HCT116 (cell line): ENCODE data around the gene ATXN2. TPM values are rescaled to one million over a fixed set of nuclear protein-coding genes. Genes with fewer than 3 reads are reported as not detected.

Experiments used
- ATAC-seq: fragments of 200-7000 bp; cut with Tn5 transposase; 2 replicates; pipeline ENCODE4 v1.9.1; 2020; ENCODE audit warnings: mild to moderate bottlenecking, moderate library complexity
- BruUV-seq: library from RNA; stranded (reverse); fragments of 400-500 nt; replicated peaks from 2 replicates; lab custom pipeline; 2021; lab: Mats Ljungman, UMichigan
- CTCF ChIA-PET: fragments of 300-600 bp; sonication (Branson Sonifier 250); formaldehyde crosslinking; loops from one replicate; lab custom pipeline; 2021; ENCODE audit warnings: antibody characterized with exemption; lab: Charles Lee
- POLR2A ChIA-PET: fragments of 300-600, 350-600 bp; sonication (Branson Sonifier 250); formaldehyde crosslinking; loops from one replicate; lab custom pipeline; 2021; ENCODE audit warnings: antibody characterized with exemption; lab: Charles Lee
- RAD21 ChIA-PET, 2 experiments: fragments of 300-600 bp; sonication (Branson Sonifier 250); formaldehyde crosslinking; loops; one replicate each; lab custom pipeline; 2023; ENCODE audit warnings: low total read pairs in 2 of 2; ENCODE audit not compliant: uncharacterized antibody in 2 of 2, unreplicated experiment in 2 of 2, low non-redundant PET in 1 of 2; lab: Charles Lee
- DNase-seq: peaks from one replicate; pipeline ENCODE4 v3.0.0-alpha.2; 2010; ENCODE audit warnings: low read depth, low spot score
- H2AFZ ChIP-seq: fragments of 200-600 bp; shearing (Covaris generic), sonication (generic); 2 replicates; pipeline ENCODE4 v1.6.1; 2017; ENCODE audit warnings: low read depth, mixed run types, mixed read lengths, antibody characterized with exemption, low read length; ENCODE audit not compliant: poor library complexity, severe bottlenecking
- H3K27ac ChIP-seq: 2 replicates; pipeline ENCODE4 v1.5.1; 2012; ENCODE audit warnings: low read depth, low read length
- H3K27me3 ChIP-seq: fragments of 200-600 bp; sonication (generic); 2 replicates; pipeline ENCODE4 v1.6.1; 2016; ENCODE audit warnings: mixed run types, low read length, mixed read lengths; ENCODE audit not compliant: insufficient read depth
- H3K36me3 ChIP-seq, 2 experiments: fragments of 200-500 bp in 1 of 2; fragments of 200-600 bp in 1 of 2; sonication (Bioruptor generic) in 1 of 2; sonication (generic) in 1 of 2; 2 replicates each; pipeline versions ENCODE4 v1.5.1 to v1.6.1; 2014 to 2016; ENCODE audit warnings: low read length in 2 of 2, inconsistent platforms in 1 of 2, mixed read lengths in 1 of 2, mixed run types in 1 of 2; ENCODE audit not compliant: insufficient read depth in 2 of 2, control insufficient read depth in 1 of 2
- H3K4me1 ChIP-seq, 2 experiments: fragments of 200-600 bp in 1 of 2; sonication (generic) in 1 of 2; 2 replicates each; pipeline versions ENCODE4 v1.5.1 to v1.6.1; 2012 to 2017; ENCODE audit warnings: low read length in 2 of 2, inconsistent platforms in 1 of 2, mild to moderate bottlenecking in 1 of 2, mixed read lengths in 1 of 2, mixed run types in 1 of 2, moderate library complexity in 1 of 2; ENCODE audit not compliant: insufficient read depth in 2 of 2, control insufficient read depth in 1 of 2
- H3K4me2 ChIP-seq: fragments of 200-600 bp; sonication (generic); 2 replicates; pipeline ENCODE4 v1.6.1; 2017; ENCODE audit warnings: mixed run types, low read length, mixed read lengths
- H3K4me3 ChIP-seq, 2 experiments: fragments of 200-600 bp in 1 of 2; sonication (generic) in 1 of 2; replicated peaks in 1 of 2; 2 replicates each; pipeline ENCODE4 v1.5.1; 2011 to 2016; ENCODE audit warnings: low read length in 2 of 2, control low read depth in 1 of 2, low read depth in 1 of 2, mild to moderate bottlenecking in 1 of 2, mixed read lengths in 1 of 2, mixed run types in 1 of 2
- H3K79me2 ChIP-seq: fragments of 200-600 bp; sonication (generic); 2 replicates; pipeline ENCODE4 v1.6.1; 2017; ENCODE audit warnings: mild to moderate bottlenecking, mixed run types, low read length, moderate library complexity, mixed read lengths; ENCODE audit not compliant: insufficient read depth
- H3K9ac ChIP-seq: fragments of 200-600 bp; sonication (generic); 2 replicates; pipeline ENCODE4 v1.6.1; 2016; ENCODE audit warnings: low read length, mixed read lengths
- H3K9me2 ChIP-seq: fragments of 200-600 bp; sonication (generic), shearing (Covaris generic); 2 replicates; pipeline ENCODE4 v1.6.1; 2017; ENCODE audit warnings: mixed run types, mild to moderate bottlenecking, moderate library complexity; ENCODE audit not compliant: insufficient read depth
- H3K9me3 ChIP-seq, 2 experiments: fragments of 200-500 bp in 1 of 2; fragments of 200-600 bp in 1 of 2; sonication (Bioruptor generic) in 1 of 2; sonication (generic) in 1 of 2; 2 replicates each; pipeline ENCODE4 v1.6.1; 2014 to 2017; ENCODE audit warnings: low read length in 2 of 2, mixed read lengths in 2 of 2, inconsistent platforms in 1 of 2, low read depth in 1 of 2, mild to moderate bottlenecking in 1 of 2, mixed run types in 1 of 2, moderate library complexity in 1 of 2; ENCODE audit not compliant: control insufficient read depth in 1 of 2, insufficient read depth in 1 of 2
- H4K20me1 ChIP-seq: fragments of 200-600 bp; sonication (generic), shearing (Covaris generic); 2 replicates; pipeline ENCODE4 v1.6.1; 2017; ENCODE audit warnings: mixed run types, mild to moderate bottlenecking, moderate library complexity; ENCODE audit not compliant: insufficient read depth
- CEBPB ChIP-seq: IDR thresholded peaks from 2 replicates; pipeline ENCODE4 v1.6.1; 2012; ENCODE audit warnings: low read depth
- EZH2 ChIP-seq: fragments of 200-600 bp; sonication (generic); IDR thresholded peaks from 2 replicates; pipeline ENCODE4 v1.6.1; 2017; ENCODE audit warnings: antibody characterized with exemption, mixed run types
- FOSL1 ChIP-seq: IDR thresholded peaks from 2 replicates; pipeline ENCODE4 v1.6.1; 2012; ENCODE audit warnings: low read depth
- JUND ChIP-seq: IDR thresholded peaks from 2 replicates; pipeline ENCODE4 v1.6.1; 2012
- POLR2A ChIP-seq: IDR thresholded peaks from 2 replicates; pipeline ENCODE4 v1.7.0; 2011; ENCODE audit warnings: borderline replicate concordance; ENCODE audit not compliant: insufficient read depth, insufficient read length; ENCODE audit errors: extremely low read depth
- POLR2AphosphoS5 ChIP-seq: IDR thresholded peaks from 2 replicates; pipeline ENCODE4 v1.6.1; 2011; ENCODE audit warnings: mild to moderate bottlenecking, low read depth, low read length, moderate library complexity
- RAD21 ChIP-seq: IDR thresholded peaks from 2 replicates; pipeline ENCODE4 v1.6.1; 2012; ENCODE audit warnings: low read depth, mild to moderate bottlenecking
- SIN3A ChIP-seq: IDR thresholded peaks from 2 replicates; pipeline ENCODE4 v1.6.1; 2012; ENCODE audit warnings: low read depth
- SP1 ChIP-seq: IDR thresholded peaks from 2 replicates; pipeline ENCODE4 v1.6.1; 2012; ENCODE audit warnings: low read depth
- SRF ChIP-seq: IDR thresholded peaks from 2 replicates; pipeline ENCODE4 v1.6.1; 2012; ENCODE audit warnings: low read depth
- YY1 ChIP-seq: IDR thresholded peaks from 2 replicates; pipeline ENCODE4 v1.6.1; 2011; ENCODE audit warnings: low read length, low read depth, moderate library complexity, mild to moderate bottlenecking; ENCODE audit not compliant: insufficient replicate concordance; ENCODE audit errors: extremely low read depth
- intact Hi-C: fragments of 100-400 bp; cut with micrococcal nuclease; formaldehyde crosslinking; loops from 2 replicates; pipeline ENCODE4 v1.10.0; 2022
- total RNA-seq: library from RNA; stranded (reverse); gene quantifications from one replicate; pipeline ENCODE4 v1.2.1, GENCODE V29; 2021; ENCODE audit not compliant: unreplicated experiment
- TF ChIP-seq, protein P1 (sequence below), 3 experiments: fragments of 200-600 bp in 1 of 3; sonication (generic) in 1 of 3; IDR thresholded peaks in 2 of 3; conservative IDR thresholded peaks in 1 of 3; 2 replicates each; pipeline ENCODE4 v1.5.1; 2012 to 2017; ENCODE audit warnings: low read depth in 2 of 3, low read length in 2 of 3, antibody characterized with exemption in 1 of 3, borderline replicate concordance in 1 of 3, control low read depth in 1 of 3, mild to moderate bottlenecking in 1 of 3, mixed read lengths in 1 of 3, mixed run types in 1 of 3, moderate library complexity in 1 of 3; ENCODE audit not compliant: insufficient read depth in 1 of 3
- TF ChIP-seq, protein P2 (sequence below): IDR thresholded peaks from 2 replicates; pipeline ENCODE4 v1.6.1; 2012
- TF ChIP-seq, protein P3 (sequence below): IDR thresholded peaks from 2 replicates; pipeline ENCODE4 v1.6.1; 2012; ENCODE audit warnings: low read depth
- TF ChIP-seq, protein P4 (sequence below): IDR thresholded peaks from 2 replicates; pipeline ENCODE4 v1.6.1; 2012

Gene ATXN2
- total RNA-seq, 1 experiment from 2014 or later, result 72.7 TPM

- Histone ChIP-seq H3K79me2 (peaks cover 39% of the 10 kb centered on the region), H4K20me1 (no peaks in the 10 kb centered on the region), H3K4me1 (peaks cover 29 to 69% of the 10 kb centered on the region in 2 experiments), H3K9me2 (no peaks in the 10 kb centered on the region), H3K4me2 (no peak overlapping the region), H3K36me3 (no peaks in the 10 kb centered on the region), H2AFZ (no peak overlapping the region), H3K9me3 (no peaks in the 10 kb centered on the region), H3K9ac (no peak overlapping the region), H3K4me3 (no peak overlapping the region), H3K27ac (no peak overlapping the region), H3K27me3 (no peaks in the 10 kb centered on the region)
- POLR2A ChIA-PET, result no interaction called here
- BruUV-seq, result no TSS peak
- intact Hi-C loops, result no loop called here
- CTCF ChIA-PET, result interaction anchor here (0.8 to 2.6 kb wide), 3 partner anchors 16 to 114 kb away, joined by 3 to 14 read pairs (median 6); no protein-coding TSS in a partner anchor
- TF ChIP-seq, protein P1, sequence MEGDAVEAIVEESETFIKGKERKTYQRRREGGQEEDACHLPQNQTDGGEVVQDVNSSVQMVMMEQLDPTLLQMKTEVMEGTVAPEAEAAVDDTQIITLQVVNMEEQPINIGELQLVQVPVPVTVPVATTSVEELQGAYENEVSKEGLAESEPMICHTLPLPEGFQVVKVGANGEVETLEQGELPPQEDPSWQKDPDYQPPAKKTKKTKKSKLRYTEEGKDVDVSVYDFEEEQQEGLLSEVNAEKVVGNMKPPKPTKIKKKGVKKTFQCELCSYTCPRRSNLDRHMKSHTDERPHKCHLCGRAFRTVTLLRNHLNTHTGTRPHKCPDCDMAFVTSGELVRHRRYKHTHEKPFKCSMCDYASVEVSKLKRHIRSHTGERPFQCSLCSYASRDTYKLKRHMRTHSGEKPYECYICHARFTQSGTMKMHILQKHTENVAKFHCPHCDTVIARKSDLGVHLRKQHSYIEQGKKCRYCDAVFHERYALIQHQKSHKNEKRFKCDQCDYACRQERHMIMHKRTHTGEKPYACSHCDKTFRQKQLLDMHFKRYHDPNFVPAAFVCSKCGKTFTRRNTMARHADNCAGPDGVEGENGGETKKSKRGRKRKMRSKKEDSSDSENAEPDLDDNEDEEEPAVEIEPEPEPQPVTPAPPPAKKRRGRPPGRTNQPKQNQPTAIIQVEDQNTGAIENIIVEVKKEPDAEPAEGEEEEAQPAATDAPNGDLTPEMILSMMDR (IDR thresholded peaks at IDR 0.05 in 2 of 3, conservative IDR thresholded peaks at IDR 0.05 in 1 of 3; ENCODE audit: borderline replicate concordance in 1 of 3, insufficient read depth in 1 of 3, low read depth in 2 of 3, low read length in 2 of 3), result no peak
- TF ChIP-seq, protein P2, sequence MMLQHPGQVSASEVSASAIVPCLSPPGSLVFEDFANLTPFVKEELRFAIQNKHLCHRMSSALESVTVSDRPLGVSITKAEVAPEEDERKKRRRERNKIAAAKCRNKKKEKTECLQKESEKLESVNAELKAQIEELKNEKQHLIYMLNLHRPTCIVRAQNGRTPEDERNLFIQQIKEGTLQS, result no peak
- no peak for TF ChIP-seq POLR2A
- no peak for TF ChIP-seq EZH2
- TF ChIP-seq, protein P3, sequence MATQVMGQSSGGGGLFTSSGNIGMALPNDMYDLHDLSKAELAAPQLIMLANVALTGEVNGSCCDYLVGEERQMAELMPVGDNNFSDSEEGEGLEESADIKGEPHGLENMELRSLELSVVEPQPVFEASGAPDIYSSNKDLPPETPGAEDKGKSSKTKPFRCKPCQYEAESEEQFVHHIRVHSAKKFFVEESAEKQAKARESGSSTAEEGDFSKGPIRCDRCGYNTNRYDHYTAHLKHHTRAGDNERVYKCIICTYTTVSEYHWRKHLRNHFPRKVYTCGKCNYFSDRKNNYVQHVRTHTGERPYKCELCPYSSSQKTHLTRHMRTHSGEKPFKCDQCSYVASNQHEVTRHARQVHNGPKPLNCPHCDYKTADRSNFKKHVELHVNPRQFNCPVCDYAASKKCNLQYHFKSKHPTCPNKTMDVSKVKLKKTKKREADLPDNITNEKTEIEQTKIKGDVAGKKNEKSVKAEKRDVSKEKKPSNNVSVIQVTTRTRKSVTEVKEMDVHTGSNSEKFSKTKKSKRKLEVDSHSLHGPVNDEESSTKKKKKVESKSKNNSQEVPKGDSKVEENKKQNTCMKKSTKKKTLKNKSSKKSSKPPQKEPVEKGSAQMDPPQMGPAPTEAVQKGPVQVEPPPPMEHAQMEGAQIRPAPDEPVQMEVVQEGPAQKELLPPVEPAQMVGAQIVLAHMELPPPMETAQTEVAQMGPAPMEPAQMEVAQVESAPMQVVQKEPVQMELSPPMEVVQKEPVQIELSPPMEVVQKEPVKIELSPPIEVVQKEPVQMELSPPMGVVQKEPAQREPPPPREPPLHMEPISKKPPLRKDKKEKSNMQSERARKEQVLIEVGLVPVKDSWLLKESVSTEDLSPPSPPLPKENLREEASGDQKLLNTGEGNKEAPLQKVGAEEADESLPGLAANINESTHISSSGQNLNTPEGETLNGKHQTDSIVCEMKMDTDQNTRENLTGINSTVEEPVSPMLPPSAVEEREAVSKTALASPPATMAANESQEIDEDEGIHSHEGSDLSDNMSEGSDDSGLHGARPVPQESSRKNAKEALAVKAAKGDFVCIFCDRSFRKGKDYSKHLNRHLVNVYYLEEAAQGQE, result no peak
- TF ChIP-seq, protein P4, sequence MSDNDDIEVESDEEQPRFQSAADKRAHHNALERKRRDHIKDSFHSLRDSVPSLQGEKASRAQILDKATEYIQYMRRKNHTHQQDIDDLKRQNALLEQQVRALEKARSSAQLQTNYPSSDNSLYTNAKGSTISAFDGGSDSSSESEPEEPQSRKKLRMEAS, result no peak
- TF ChIP-seq JUND, result no peak
- TF ChIP-seq POLR2AphosphoS5, result no peak
- no peak for TF ChIP-seq YY1
- no peak for TF ChIP-seq SIN3A
- no peak for TF ChIP-seq SP1
- TF ChIP-seq CEBPB, result no peak
- no peak for TF ChIP-seq FOSL1
- no peak for TF ChIP-seq SRF
- TF ChIP-seq RAD21, result no peak
- ATAC-seq, result no peak
- RAD21 ChIA-PET, result no interaction called here
- DNase-seq, result no peak
These were observed 186.9 kb downstream of the ATXN2 start for GRCh38 chr12:111412007-111412829.
